GM12892 (cell line): Measurements from ENCODE around the gene HMCN2.

Experiments
- POLR2AphosphoS5 ChIP-seq: IDR thresholded peaks from 2 replicates; pipeline ENCODE4 v1.6.1; 2011; ENCODE audit warnings: low read depth, low read length, control low read depth
- TAF1 ChIP-seq: IDR thresholded peaks from 2 replicates; pipeline ENCODE4 v1.6.1; 2011; ENCODE audit warnings: low read depth, mild to moderate bottlenecking, control low read depth, low read length, borderline replicate concordance

- TF ChIP-seq POLR2AphosphoS5 (no peak), TAF1 (no peak)
These were observed 192.7 kb downstream of the HMCN2 start for GRCh38 chr9:130458027-130458803.
